Body of pancreas (tissue), 4 donors: ENCODE results near the gene CYP2D6.

ENCODE experiments used
- CTCF ChIP-seq, 7 experiments: fragments of 450-650 bp in 4 of 7; fragments of 200-600 bp in 3 of 7; sonication (generic) in 3 of 7; IDR thresholded peaks; one replicate each; pipeline ENCODE4 v1.5.1; 2016 to 2019; ENCODE audit warnings: antibody characterized with exemption in 7 of 7
- POLR2A ChIP-seq, 3 donors: fragments of 450-650 bp; IDR thresholded peaks; one replicate each; pipeline ENCODE4 v1.6.1; 2016; ENCODE audit warnings: antibody characterized with exemption in 3 of 3, mild to moderate bottlenecking in 2 of 3

DNA sequence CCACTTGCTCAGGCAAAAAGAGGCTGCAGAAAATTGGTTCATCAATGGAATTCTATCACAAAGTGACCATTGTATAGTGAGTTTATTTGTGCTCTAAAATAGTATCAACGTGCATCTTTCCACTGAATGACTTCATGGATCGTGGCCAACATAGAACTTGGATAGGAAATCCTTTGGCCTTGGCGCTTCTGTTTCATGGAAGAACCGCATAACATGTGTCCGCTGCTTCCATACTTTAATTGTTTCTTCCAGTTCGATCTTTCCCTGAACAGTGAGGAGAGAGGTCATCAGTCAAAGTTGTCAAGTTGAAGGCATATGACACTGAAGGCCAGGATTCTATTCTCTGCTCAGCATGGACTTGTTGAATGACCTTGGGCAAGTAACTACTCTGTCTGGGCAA, 44.6 kb downstream of the CYP2D6 start:
- TF ChIP-seq CTCF (IDR thresholded peaks at IDR 0.05) (no peak), POLR2A (IDR thresholded peaks at IDR 0.05) (no peak)
